IPS DF 19.7 (cell line): ENCODE results near the gene C1orf174.

Experiments used
- DNase-seq: peaks from one replicate; pipeline ENCODE4 v3.0.0-alpha.2; 2013; ENCODE audit warnings: low read depth, low spot score

Gene C1orf174

GRCh38 chr1:3895279-3895950, 4.7 kb downstream of the C1orf174 start:
- no peak for DNase-seq

GRCh38 chr1:3894626-3895278, 5.3 kb downstream of the C1orf174 start:
- DNase-seq = no peak

DNA sequence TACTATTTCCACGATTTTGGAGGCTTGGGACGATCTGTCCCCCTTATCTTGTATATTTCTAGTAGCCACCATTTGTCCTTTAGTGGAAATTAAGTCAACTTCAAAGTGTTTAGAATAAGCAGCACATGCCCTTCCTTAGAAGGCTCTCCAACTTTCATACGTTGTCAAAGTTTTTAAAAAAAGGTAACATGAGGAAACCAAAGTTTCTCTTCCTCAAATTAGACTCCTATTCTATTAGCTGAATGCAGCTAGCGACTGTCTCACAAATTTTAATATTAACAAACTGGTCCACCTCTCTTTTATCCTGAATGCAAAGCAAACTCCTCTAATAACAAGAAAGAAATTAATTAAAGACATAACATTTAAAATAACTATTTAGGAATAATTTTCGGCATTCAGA, 6.9 kb downstream of the C1orf174 start:
- no peak for DNase-seq

DNA sequence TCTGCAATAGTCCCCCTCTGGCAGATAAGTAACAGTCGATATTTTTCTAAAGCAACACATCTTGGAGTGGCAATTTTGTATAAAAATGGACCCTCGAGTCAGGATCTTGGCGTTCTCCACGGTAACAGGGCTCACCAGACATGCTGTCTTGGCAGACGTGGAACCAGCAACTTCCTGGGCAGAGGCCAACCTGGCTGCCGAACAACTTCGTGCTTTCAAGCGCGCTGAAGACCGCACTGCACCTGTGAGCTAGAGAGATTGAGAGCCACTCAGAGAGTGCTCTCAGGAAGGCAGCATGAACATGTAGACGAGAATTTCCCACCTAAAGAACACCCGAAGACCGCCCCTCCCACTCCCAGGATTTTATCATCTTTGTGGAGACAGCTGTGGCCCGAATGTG, 7.3 kb downstream of the C1orf174 start:
- no peak for DNase-seq

GRCh38 chr1:3891329-3891865, 8.7 kb downstream of the C1orf174 start:
- DNase-seq = no peak

DNA sequence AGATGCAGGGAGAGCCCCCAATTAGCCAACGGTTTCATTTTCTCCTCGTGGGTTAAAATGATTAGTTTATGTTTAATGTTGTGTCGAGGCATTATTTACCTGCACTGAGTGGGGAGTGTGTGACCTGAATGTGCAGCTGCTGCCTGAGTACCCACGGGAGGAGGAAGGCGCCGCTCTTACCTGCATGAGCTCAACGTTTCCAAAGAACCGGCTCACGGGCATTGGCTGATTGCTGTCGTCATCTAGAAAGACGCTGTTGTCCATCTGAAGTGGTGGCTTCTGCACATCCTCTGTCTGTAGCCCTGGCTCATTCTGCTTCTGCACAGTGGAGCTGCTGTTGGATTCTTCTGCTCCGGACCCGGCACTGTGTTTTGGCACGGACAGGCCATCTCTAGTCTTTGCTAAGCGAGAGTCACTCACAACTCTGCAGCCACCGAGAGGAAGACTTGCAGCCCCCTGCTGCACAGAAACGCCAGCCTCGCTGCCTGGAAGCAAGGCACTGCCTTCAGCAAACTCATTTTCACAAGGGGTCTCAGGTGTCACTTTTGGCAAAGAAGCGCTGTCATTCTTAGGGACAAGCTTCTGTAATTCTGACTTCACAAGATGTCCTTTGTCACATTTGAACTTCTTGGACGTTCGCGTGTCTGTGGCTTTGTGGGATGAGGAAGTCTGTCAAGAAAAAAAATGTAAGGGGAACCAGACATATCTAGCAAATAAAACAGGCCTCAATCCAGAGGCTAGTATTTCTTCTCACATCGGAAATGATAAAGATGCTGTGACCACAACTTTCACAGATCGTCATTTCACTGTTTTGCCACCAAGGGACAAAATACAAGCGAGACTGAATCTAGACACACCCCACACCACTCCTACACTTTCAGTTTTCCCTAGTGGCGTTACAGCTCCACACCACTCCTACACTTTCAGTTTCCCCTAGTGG, 9.4 kb downstream of the C1orf174 start:
- DNase-seq = no peak

DNA sequence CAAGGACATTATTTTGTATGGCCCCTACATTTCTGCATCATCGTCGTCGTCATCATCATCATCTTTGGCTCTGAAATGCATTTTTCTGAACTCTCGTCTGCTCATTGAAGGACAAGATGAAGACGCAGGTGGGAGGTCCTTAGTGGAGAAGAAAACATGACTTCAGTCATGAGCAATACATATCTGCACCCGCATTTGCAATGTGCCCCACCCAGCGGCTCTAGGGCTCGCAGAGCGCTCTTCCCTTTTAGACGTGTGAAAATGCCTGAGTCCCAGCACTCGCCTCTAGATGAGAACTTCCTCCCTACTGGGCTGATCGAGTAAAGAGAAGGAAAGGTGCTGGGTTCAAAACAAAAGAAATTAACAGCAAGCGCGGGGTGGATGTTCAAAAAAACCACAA, 10.1 kb downstream of the C1orf174 start:
- DNase-seq = no peak

DNA sequence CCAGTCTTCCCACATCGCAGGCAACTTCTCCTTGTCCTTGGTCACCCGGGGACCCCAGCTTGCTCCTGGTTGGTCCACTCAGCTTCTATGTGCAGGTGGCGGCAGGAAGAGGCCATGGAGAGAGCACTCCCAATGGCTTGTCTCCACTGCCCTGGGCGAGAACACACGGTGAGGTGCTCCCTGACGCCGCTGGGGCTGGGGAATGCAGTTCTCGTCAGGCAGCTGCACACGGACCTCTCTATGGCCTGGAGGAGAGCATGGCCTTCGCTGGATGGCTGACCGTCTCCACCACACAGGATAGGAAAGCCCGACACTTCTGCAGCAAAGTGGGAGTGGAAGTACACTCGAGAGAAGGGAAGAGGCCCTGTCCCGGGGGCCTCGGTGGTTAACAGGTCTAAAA, 11.8 kb downstream of the C1orf174 start:
- no peak for DNase-seq

DNA sequence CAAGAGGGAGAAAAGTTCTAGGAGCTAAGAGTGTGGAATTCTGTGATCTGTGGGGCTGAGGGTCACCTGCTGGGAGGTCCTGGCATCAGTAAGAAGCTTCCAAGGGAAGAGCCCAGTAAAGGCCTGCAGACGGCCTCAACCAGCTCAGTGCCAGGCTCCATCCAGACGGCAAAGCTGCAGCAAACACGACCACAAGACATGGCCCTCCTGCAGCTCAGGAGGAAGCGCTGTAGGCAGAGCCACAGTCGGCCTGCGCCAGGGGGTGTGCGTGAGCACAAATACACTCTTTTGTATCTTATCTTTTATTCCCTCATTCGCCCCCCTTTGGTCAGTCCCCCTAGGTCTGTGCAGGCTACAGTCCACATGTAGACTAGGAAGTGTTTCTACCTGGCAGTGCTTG, 13.4 kb downstream of the C1orf174 start:
- no peak for DNase-seq

DNA sequence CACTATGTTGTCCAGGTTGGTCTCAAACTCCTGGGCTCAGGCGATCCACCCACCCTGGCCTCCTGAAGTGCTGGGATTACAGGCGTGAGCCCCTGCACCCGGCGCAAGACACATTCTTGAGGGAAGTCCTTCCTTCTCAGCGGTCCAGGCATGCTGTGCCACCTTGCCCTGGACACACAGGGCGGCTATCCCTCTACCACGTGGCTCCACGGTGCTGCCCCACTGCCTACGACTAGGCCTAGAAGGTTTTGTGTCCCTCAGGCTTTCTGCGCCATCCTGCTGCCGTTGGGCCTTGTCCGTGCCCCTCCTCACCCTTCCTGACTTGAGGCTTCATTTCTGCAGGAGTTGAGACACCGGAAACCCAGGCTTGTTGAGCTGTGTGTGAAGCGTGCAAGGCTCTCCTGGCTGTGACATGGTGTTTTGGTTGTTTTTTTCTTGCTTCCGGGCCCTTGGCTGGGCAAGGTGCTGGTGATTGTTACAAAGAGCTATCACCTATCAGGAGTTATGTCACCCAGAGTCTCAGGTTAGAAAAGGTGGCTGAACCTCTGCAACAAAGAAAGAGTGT, 13.9 kb downstream of the C1orf174 start:
- DNase-seq = no peak

GRCh38 chr1:3885611-3886010, 14.5 kb downstream of the C1orf174 start:
- no peak for DNase-seq

DNA sequence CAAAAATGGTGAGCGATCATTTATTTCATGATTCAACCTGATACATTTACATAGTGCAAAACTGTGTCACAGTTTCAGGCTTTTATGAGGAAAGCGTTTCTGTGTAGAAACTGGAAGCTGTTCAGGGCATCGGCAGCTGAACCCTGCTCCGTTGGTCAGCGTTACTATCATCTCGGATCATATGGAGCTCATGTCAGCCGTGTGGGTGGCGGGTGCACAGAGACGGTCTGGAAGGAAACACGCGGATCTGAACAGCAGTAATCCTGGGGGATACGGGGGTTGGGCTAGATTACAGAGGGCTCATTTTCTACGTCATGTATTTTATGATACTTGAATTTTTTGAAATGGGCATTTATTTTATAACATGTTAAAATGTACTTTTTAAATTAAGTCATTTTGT, 15.1 kb downstream of the C1orf174 start:
- DNase-seq = no peak

- no peak for DNase-seq
Observed at GRCh38 chr1:3883194-3883925, 16.7 kb downstream of the C1orf174 start.

- DNase-seq = no peak
Observed at GRCh38 chr1:3881193-3881480, 18.9 kb downstream of the C1orf174 start.

DNA sequence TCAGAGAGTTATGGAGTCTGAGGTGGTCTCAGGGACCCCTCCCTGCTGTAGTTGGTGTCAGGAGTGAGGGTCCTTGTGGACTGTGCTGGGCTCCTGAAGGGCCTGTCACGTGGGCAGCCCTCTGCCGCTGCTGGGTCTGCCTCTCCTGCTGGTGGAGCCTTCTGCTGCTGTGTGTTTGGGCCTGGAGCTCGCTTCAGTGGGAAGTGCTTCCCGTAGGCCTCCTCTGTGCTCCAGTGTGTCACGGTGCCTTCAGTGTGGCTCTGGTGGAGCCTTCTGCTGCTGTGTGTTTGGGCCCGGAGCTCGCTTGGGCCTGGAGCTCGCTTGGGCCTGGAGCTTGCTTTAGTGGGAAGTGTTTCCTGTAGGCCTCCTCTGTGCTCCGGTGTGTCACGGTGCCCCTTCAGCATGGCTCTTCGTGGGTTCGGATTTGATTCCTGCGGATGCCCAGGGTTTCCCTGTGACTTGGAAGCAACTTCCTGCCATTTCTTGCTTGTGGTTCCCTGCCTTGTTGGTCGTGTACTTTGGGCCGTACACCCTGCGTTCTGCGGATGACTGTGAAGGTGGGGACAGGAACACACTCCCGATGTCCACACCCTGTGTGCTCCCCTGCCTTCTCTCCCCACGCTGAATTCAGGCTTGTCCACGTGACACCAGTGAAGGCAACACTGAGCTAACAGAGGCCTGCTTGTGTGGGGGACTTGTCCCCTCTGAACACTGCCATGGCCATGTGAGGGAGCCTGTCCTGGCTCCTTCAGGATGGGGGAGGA, 19.5 kb downstream of the C1orf174 start:
- DNase-seq = no peak

GRCh38 chr1:3879787-3880428, 20.2 kb downstream of the C1orf174 start:
- DNase-seq = no peak

GRCh38 chr1:3879099-3879498, 21.0 kb downstream of the C1orf174 start:
- DNase-seq = no peak

DNA sequence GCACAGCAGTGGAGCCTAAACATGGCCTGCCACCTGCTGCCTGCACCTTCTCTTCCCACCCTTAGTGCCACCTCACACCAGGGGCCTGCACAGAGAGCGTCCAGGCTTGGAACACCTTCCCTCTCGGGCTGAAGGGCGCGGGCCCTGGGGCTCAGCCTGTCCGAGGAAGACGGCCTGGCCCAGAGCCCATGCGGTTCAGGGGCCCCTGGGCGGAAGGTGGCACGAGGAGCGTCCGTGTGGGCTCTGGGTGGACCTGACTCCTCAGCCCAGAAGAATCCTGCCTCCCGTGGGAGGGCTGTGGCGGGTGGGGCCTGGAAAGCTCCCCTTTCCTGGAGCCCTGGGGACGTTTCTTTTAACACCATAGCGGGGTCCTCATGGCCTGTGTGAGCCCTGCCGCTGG, 23.4 kb downstream of the C1orf174 start:
- no peak for DNase-seq

GRCh38 chr1:3874736-3875135, 25.3 kb downstream of the C1orf174 start:
- DNase-seq = no peak

- DNase-seq = no peak
Observed at GRCh38 chr1:3872546-3872945, 27.5 kb downstream of the C1orf174 start.
